ENCODE measurements around the gene PCDHB1. TPM values are rescaled to one million over a fixed set of nuclear protein-coding genes. Genes with fewer than 3 reads are reported as not detected.
A peak's percentile ranks its signal among the peaks of the same experiment; 100 is the strongest.

Gene PCDHB1
- total RNA-seq, 4 donors from 2014 or later, result not detected

GRCh38 chr5:141040093-141040770 lies 10.9 kb upstream of the PCDHB1 start:
- Histone ChIP-seq H3K4me3 (peak overlapping the region; percentile 38), H3K36me3 (no peaks in the 10 kb centered on the region), H3K27me3 (no peaks in the 10 kb centered on the region), H3K27ac (peak overlapping the region; percentile 8), H3K4me1 (peaks cover 10% of the 10 kb centered on the region), H3K9me3 (no peaks in the 10 kb centered on the region)
- DNase-seq (ENCODE audit: low spot score in 2 of 2), result no peak
- 10% methylated on average over 24 of the region's 24 CpGs for WGBS
- TF ChIP-seq POLR2AphosphoS5 (IDR thresholded peaks at IDR 0.05) (no peak), EP300 (IDR thresholded peaks at IDR 0.05) (no peak), CTCF (IDR thresholded peaks at IDR 0.05) (peak in 1 of 2 donors; percentile 23)

GRCh38 chr5:141040771-141041426 lies 10.3 kb upstream of the PCDHB1 start:
- WGBS, result 4% methylated on average over 25 of the region's 25 CpGs

GRCh38 chr5:141041427-141041785 lies 9.8 kb upstream of the PCDHB1 start:
- Histone ChIP-seq H3K36me3 (no peaks in the 10 kb centered on the region), H3K27ac (no peak overlapping the region), H3K4me1 (peaks cover 10% of the 10 kb centered on the region), H3K4me3 (no peak overlapping the region), H3K27me3 (peaks cover 4% of the 10 kb centered on the region), H3K9me3 (no peaks in the 10 kb centered on the region)
- 19% methylated on average over 4 of the region's 4 CpGs for WGBS
- no peak for TF ChIP-seq EP300 (IDR thresholded peaks at IDR 0.05)
- no peak for TF ChIP-seq CTCF (IDR thresholded peaks at IDR 0.05)
- no peak for TF ChIP-seq POLR2AphosphoS5 (IDR thresholded peaks at IDR 0.05)
- no peak for TF ChIP-seq POLR2A (IDR thresholded peaks at IDR 0.05)
- no peak for DNase-seq (ENCODE audit: low spot score in 2 of 2)

More at GRCh38 chr5:141040771-141041426, 10.3 kb upstream of the PCDHB1 start:
- Histone ChIP-seq H3K9me3 (no peaks in the 10 kb centered on the region), H3K36me3 (no peaks in the 10 kb centered on the region), H3K4me3 (peak overlapping the region; percentile 38), H3K27ac (peak overlapping the region; percentile 8), H3K4me1 (peaks cover 10% of the 10 kb centered on the region), H3K27me3 (peaks cover 4% of the 10 kb centered on the region)
- TF ChIP-seq POLR2AphosphoS5 (IDR thresholded peaks at IDR 0.05), result peak in 1 of 3 donors; percentile 21
- TF ChIP-seq EP300 (IDR thresholded peaks at IDR 0.05), result no peak
- TF ChIP-seq CTCF (IDR thresholded peaks at IDR 0.05), result peak; percentile 32 to 52
- no peak for TF ChIP-seq POLR2A (IDR thresholded peaks at IDR 0.05)
- peak; percentile 90 to 94 for DNase-seq (ENCODE audit: low spot score in 2 of 2)

- Histone ChIP-seq H3K9me3 (no peaks in the 10 kb centered on the region), H3K27me3 (peaks cover 4% of the 10 kb centered on the region), H3K4me1 (peaks cover 10% of the 10 kb centered on the region), H3K4me3 (no peak overlapping the region), H3K27ac (no peak overlapping the region), H3K36me3 (no peaks in the 10 kb centered on the region)
- 70% methylated on average over 1 of the region's 1 CpG for WGBS
- DNase-seq (ENCODE audit: low spot score in 2 of 2), result no peak
- TF ChIP-seq POLR2AphosphoS5 (IDR thresholded peaks at IDR 0.05) (no peak), EP300 (IDR thresholded peaks at IDR 0.05) (no peak), POLR2A (IDR thresholded peaks at IDR 0.05) (no peak), CTCF (IDR thresholded peaks at IDR 0.05) (no peak)
Observed at GRCh38 chr5:141042555-141042954, 8.6 kb upstream of the PCDHB1 start.

GRCh38 chr5:141051521-141051866 lies 320 bp downstream of the PCDHB1 start:
- no peak for TF ChIP-seq CTCF (IDR thresholded peaks at IDR 0.05)
- no peak for TF ChIP-seq POLR2A (IDR thresholded peaks at IDR 0.05)
- no peak for TF ChIP-seq POLR2AphosphoS5 (IDR thresholded peaks at IDR 0.05)
- TF ChIP-seq EP300 (IDR thresholded peaks at IDR 0.05), result no peak
- H3K36me3 ChIP-seq, result no peaks in the 10 kb centered on the region
- WGBS, result 8% methylated on average over 18 of the region's 19 CpGs
- no peak overlapping the region for H3K27ac ChIP-seq
- H3K9me3 ChIP-seq, result no peaks in the 10 kb centered on the region
- no peak for DNase-seq (ENCODE audit: low spot score in 2 of 2)
- peaks cover 6% of the 10 kb centered on the region for H3K4me1 ChIP-seq
- H3K4me3 ChIP-seq, result peak overlapping the region; percentile 55
- H3K27me3 ChIP-seq, result peaks cover 22% of the 10 kb centered on the region
